HG02588 (cell line): Measurements from ENCODE around the gene YIF1A.
A peak's percentile ranks its signal among the peaks of the same experiment; 100 is the strongest.
"Not testable (repeated sequence)": the region's sequence is repeated elsewhere in the genome, so short reads cannot be mapped to it uniquely, and the experiment has no call there.

ENCODE experiments used
- ATAC-seq: cut with Tn5 transposase; IDR thresholded peaks from one replicate; pipeline ENCODE4 v1.9.1; 2021; ENCODE audit warnings: mild to moderate bottlenecking, moderate library complexity; ENCODE audit not compliant: unreplicated experiment

Gene YIF1A

GRCh38 chr11:66311965-66312548 lies 23.1 kb upstream of the YIF1A start:
- ATAC-seq: peak; percentile 58

GRCh38 chr11:66311470-66311964 lies 22.6 kb upstream of the YIF1A start:
- no peak for ATAC-seq

- ATAC-seq: not testable (repeated sequence)
These were observed 22.0 kb upstream of the YIF1A start for GRCh38 chr11:66310803-66311440.

- no peak for ATAC-seq
These were observed 21.4 kb upstream of the YIF1A start for GRCh38 chr11:66310324-66310723.

DNA sequence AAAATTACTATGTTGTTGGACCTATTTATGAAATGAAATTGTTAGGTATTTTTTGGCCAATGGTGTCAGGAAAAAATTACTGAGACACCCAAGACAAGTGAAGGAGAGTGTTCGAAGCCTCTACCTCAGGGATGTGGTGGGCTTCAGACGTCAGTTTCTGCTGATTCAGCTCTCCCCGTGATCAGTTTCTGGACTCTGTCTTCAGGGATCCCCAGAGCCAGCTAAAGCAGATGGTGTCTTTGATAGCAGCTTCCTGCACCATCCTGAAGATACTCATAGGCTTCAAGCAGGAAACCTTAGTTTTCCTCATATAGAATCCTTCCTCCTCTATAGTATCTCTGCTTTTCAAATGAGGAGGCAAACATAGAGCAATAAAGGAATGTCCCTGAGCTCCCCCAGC lies 20.5 kb upstream of the YIF1A start:
- ATAC-seq: no peak

GRCh38 chr11:66302656-66303055 lies 13.7 kb upstream of the YIF1A start:
- no peak for ATAC-seq

DNA sequence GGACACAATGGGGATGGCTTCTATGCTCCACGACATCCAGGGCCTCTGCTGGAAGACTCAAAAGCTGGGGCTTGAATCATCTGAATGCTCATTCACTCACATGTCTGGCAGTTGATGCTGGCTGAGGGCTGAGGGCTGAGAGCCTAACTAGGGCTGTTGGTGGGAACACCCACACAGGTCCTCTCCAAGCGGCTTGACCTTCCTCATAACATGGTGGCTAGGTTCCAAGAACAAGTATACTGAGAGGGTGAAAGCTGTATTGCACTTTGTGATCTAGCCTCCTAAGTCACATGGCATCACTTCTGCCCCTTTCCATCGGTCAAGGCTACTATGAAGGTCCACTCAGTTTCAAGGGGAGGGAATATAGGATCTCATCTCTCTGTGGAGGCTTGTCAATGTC lies 10.2 kb upstream of the YIF1A start:
- ATAC-seq: no peak

GRCh38 chr11:66297610-66298009 lies 8.7 kb upstream of the YIF1A start:
- ATAC-seq: no peak

DNA sequence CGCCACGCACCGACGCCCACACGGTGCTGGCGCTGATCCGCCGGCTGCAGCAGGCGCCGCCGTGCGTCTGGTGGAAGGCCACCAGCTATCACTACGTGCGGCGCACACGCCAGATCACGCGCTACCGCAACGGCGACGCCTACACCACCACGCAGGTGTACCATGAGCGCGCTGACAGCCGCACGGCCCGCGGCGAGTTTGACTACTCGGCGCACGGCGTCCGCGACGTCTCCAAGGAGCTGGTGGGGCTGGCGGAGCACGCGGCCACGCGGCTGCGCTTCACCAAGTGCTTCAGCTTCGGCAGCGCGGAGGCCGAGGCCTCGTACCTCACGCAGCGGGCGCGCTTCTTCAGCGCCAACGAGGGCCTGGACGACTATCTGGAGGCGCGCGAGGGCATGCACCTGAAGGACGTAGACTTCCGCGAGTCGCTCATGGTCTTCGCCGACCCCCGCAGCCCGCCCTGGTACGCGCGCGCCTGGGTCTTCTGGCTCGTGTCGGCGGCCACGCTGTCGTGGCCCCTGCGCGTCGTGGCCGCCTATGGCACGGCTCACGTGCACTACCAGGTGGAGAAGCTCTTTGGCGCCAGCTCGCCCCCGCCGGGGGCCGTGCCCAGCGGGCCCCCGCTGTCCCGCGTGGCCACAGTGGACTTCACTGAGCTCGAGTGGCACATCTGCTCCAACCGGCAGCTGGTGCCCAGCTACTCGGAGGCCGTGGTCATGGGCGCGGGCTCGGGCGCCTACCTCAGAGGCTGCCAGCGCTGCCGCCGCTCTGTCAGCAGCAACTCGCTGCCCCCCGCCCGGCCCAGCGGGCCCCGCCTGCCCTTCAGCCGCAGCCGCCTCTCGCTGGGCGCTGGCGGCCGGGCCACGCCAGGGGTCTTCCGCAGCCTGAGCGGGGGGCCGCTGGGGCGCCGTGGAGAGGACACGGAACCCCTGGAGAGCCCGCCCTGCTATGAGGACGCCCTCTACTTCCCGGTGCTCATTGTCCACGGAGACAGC lies 6.0 kb upstream of the YIF1A start:
- no peak for ATAC-seq

DNA sequence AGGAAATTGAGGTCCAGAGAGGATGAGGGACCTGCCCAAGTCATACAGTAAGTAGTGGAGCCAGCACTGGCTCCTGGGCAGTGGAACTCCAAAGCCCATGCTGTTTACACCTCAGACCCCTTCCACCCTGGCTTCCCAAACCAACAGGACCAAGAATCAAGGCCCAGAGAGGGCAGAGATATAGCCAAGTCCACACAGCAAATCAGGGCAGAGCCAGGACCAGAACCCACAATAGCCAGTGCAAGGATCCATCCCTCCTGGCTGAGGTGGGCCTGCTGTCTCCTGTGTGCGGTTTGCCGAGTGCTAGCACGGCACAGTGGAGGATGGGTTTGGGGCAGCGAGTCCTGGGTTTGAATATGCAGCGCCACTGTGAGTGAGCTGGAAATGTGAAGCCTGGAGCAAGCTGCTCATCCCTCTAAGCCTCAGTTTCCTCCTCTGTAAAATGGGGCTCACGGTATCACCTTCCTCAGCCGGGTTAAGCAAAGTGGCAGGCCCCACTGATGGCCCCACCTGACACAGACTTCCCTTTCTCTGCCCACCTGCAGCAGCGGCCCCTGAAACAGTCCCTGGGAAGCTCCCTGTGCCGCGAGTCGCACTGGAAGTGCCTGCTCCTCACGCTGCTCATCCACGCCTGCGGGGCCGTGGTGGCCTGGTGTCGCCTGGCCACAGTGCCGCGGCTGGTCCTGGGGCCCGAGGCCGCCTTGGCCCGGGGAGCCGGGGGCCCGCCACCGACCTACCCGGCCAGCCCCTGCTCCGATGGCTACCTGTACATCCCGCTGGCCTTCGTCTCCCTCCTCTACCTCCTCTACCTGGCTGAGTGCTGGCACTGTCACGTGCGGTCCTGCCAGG lies 5.1 kb upstream of the YIF1A start:
- no peak for ATAC-seq

- no peak for ATAC-seq
These were observed 4.4 kb upstream of the YIF1A start for GRCh38 chr11:66293352-66293751.

- no peak for ATAC-seq
These were observed 3.8 kb upstream of the YIF1A start for GRCh38 chr11:66292543-66293332.

DNA sequence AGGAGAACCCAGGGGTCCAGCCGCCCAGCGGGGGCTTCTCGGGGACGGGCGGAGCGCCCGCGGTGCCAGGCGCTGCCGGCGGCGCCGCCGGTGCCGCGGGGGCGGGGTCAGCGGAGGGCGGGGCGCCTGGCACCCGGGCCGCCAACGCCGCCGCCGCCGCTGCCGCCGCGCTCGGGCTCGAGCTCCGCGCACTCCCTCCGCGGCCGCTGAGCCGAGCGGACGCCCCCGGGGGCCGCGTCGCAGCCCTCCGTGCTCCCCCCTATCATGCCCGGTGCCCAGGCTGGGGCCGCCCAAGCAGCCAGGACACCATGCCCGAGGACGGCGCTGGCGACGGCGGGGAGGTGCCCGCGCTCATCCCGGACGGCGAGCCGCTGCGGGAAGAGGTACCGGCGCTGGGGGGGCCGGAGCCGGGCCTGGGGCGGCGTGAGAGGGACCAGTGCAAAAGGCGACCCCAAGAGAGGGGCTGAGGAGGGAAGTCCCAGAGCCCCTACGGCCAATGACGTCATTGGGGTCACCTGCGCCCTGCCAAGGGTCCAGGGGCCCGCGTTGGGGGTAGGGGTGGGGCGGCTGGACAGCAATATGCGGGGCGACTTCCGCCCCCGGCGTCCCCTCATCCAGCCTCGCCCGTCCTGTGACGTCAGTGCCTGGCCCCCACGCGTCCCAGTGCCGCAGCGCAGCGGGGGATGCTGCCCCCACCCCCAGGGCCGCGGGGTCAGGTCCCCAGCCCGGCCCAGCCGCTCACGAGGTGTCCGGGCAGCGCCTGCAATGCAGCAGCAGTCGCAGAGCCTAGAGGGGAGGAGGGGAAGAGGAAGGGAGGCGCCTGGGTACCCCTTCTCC lies 3.0 kb upstream of the YIF1A start, which contains the start of gene TMEM151A:
TSS of gene TMEM151A (plus strand) at position 189 of the 837 bp plus-strand sequence. CDS start at position 309, 120 bp downstream.
- no peak for ATAC-seq

- ATAC-seq: no peak
These were observed 2.4 kb upstream of the YIF1A start for GRCh38 chr11:66291303-66291705.

GRCh38 chr11:66290330-66290621 lies 1.3 kb upstream of the YIF1A start:
- ATAC-seq: no peak

DNA sequence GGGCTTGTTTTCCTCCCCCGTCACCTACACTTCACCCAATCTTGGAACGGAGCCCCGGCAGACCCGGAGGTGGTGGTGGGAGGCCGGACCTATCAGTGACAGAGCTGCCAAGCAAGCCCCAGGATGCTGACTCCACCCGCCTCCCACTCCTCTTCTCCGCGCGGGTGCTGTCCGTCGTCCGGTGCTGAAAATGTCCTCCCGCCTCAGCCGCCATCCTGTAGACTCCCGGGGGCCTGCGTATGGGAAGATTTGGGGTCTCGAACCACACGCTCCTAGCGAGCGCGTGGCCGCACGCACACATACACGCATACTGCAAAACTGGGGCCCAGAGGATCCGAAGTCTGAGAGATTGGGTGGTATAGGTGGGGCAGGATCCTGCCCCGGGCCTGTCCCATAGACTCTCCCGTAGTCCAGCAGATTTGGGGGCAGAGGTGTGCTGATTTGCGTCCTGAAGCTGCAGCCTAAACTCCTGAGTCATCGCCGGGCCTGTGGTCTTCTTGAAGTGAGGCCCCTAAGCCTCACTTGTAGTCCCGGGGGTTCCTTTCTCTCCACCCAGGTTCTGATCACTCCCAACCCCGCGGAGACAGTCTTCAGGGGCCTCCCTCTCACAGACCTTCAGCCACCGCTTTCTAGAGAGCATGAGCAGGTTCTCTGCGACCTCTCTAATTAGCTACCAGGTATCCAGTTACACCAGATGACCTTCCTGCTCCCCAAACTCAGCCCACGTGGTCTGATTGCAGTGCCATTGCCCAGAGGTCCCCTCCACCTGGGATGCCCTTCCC lies 796 bp upstream of the YIF1A start:
- ATAC-seq: peak; percentile 23

- no peak for ATAC-seq
These were observed 863 bp downstream of the YIF1A start for GRCh38 chr11:66287889-66288670.
